ENCODE data around the gene PLGRKT. TPM values are rescaled to one million over a fixed set of nuclear protein-coding genes. Genes with fewer than 3 reads are reported as not detected.

Gene PLGRKT
- total RNA-seq, 1 experiment from 2014 or later: 15.1 TPM

- no peaks in the 10 kb centered on the region for H3K36me3 Mint-ChIP-seq (ENCODE audit: insufficient read depth, unreplicated experiment)
- CTCF ChIA-PET: no interaction called here
- no peak overlapping the region for H3K27ac Mint-ChIP-seq (ENCODE audit: unreplicated experiment)
- intact Hi-C loops (cut with micrococcal nuclease; ENCODE audit: unreplicated experiment): no loop called here
- no peak overlapping the region for H3K4me3 Mint-ChIP-seq (ENCODE audit: low read depth, unreplicated experiment)
- no peaks in the 10 kb centered on the region for H3K27me3 Mint-ChIP-seq (ENCODE audit: unreplicated experiment)
- H3K4me1 Mint-ChIP-seq (ENCODE audit: low read depth, unreplicated experiment): no peaks in the 10 kb centered on the region
- no peak for TF ChIP-seq CTCF (IDR thresholded peaks at IDR 0.05; ENCODE audit: unreplicated experiment)
- H3K9me3 Mint-ChIP-seq (ENCODE audit: low read depth, unreplicated experiment): no peaks in the 10 kb centered on the region
- BruUV-seq (replicated peaks): no TSS peak
- DNase-seq: no peak
Observed at GRCh38 chr9:5482194-5482593, 44.5 kb upstream of the PLGRKT start.

GRCh38 chr9:5481322-5482040 is 43.8 kb upstream of the PLGRKT start:
- no peak overlapping the region for H3K27ac Mint-ChIP-seq (ENCODE audit: unreplicated experiment)
- CTCF ChIA-PET: no interaction called here
- H3K4me1 Mint-ChIP-seq (ENCODE audit: low read depth, unreplicated experiment): no peaks in the 10 kb centered on the region
- no peaks in the 10 kb centered on the region for H3K27me3 Mint-ChIP-seq (ENCODE audit: unreplicated experiment)
- intact Hi-C loops (cut with micrococcal nuclease; ENCODE audit: unreplicated experiment): no loop called here
- no peak for TF ChIP-seq CTCF (IDR thresholded peaks at IDR 0.05; ENCODE audit: unreplicated experiment)
- no TSS peak for BruUV-seq (replicated peaks)
- no peak for DNase-seq
- H3K4me3 Mint-ChIP-seq (ENCODE audit: low read depth, unreplicated experiment): no peak overlapping the region
- no peaks in the 10 kb centered on the region for H3K9me3 Mint-ChIP-seq (ENCODE audit: low read depth, unreplicated experiment)
- H3K36me3 Mint-ChIP-seq (ENCODE audit: insufficient read depth, unreplicated experiment): no peaks in the 10 kb centered on the region

GRCh38 chr9:5480919-5481318 is 43.2 kb upstream of the PLGRKT start:
- BruUV-seq (replicated peaks): no TSS peak
- Mint-ChIP-seq H3K36me3 (ENCODE audit: insufficient read depth, unreplicated experiment) (no peaks in the 10 kb centered on the region), H3K4me1 (ENCODE audit: low read depth, unreplicated experiment) (no peaks in the 10 kb centered on the region), H3K27me3 (ENCODE audit: unreplicated experiment) (no peaks in the 10 kb centered on the region), H3K9me3 (ENCODE audit: low read depth, unreplicated experiment) (no peaks in the 10 kb centered on the region), H3K27ac (ENCODE audit: unreplicated experiment) (no peak overlapping the region), H3K4me3 (ENCODE audit: low read depth, unreplicated experiment) (no peak overlapping the region)
- CTCF ChIA-PET: no interaction called here
- no peak for DNase-seq
- TF ChIP-seq CTCF (IDR thresholded peaks at IDR 0.05; ENCODE audit: unreplicated experiment): no peak
- intact Hi-C loops (cut with micrococcal nuclease; ENCODE audit: unreplicated experiment): no loop called here

GRCh38 chr9:5479994-5480694 is 42.4 kb upstream of the PLGRKT start:
- H3K9me3 Mint-ChIP-seq (ENCODE audit: low read depth, unreplicated experiment): no peaks in the 10 kb centered on the region
- intact Hi-C loops (cut with micrococcal nuclease; ENCODE audit: unreplicated experiment): no loop called here
- H3K27ac Mint-ChIP-seq (ENCODE audit: unreplicated experiment): no peak overlapping the region
- no peak for DNase-seq
- H3K4me1 Mint-ChIP-seq (ENCODE audit: low read depth, unreplicated experiment): no peaks in the 10 kb centered on the region
- TF ChIP-seq CTCF (IDR thresholded peaks at IDR 0.05; ENCODE audit: unreplicated experiment): no peak
- BruUV-seq (replicated peaks): no TSS peak
- CTCF ChIA-PET: no interaction called here
- peaks cover 5% of the 10 kb centered on the region for H3K27me3 Mint-ChIP-seq (ENCODE audit: unreplicated experiment)
- no peak overlapping the region for H3K4me3 Mint-ChIP-seq (ENCODE audit: low read depth, unreplicated experiment)
- no peaks in the 10 kb centered on the region for H3K36me3 Mint-ChIP-seq (ENCODE audit: insufficient read depth, unreplicated experiment)
